Kidney glomerular epithelial cell (primary cell): Measurements from ENCODE around the gene HS3ST5.
A peak's percentile ranks its signal among the peaks of the same experiment; 100 is the strongest.
"Not testable (repeated sequence)": the region's sequence is repeated elsewhere in the genome, so short reads cannot be mapped to it uniquely, and the experiment has no call there.

Experiments
- DNase-seq: peaks from one replicate; lab custom pipeline; 2025; lab: John Stamatoyannopoulos, UW

Gene HS3ST5

GRCh38 chr6:114042267-114043016 lies 300.4 kb downstream of the HS3ST5 start:
- no peak for DNase-seq

GRCh38 chr6:114040871-114041270 lies 302.0 kb downstream of the HS3ST5 start:
- no peak for DNase-seq

GRCh38 chr6:114039841-114040240 lies 303.0 kb downstream of the HS3ST5 start:
- DNase-seq = no peak

GRCh38 chr6:114033606-114034005 lies 309.2 kb downstream of the HS3ST5 start:
- no peak for DNase-seq

GRCh38 chr6:114032721-114033120 lies 310.1 kb downstream of the HS3ST5 start:
- no peak for DNase-seq

- no peak for DNase-seq
Observed at GRCh38 chr6:114030767-114031166, 312.1 kb downstream of the HS3ST5 start.

- DNase-seq = no peak
Observed at GRCh38 chr6:114024746-114025145, 318.1 kb downstream of the HS3ST5 start.

- DNase-seq = no peak
Observed at GRCh38 chr6:114020196-114020595, 322.6 kb downstream of the HS3ST5 start.

GRCh38 chr6:114017146-114017545 lies 325.7 kb downstream of the HS3ST5 start:
- DNase-seq = not testable (repeated sequence)

- DNase-seq = not testable (repeated sequence)
Observed at GRCh38 chr6:114014106-114014505, 328.7 kb downstream of the HS3ST5 start.

- DNase-seq = not testable (repeated sequence)
Observed at GRCh38 chr6:114011486-114011885, 331.3 kb downstream of the HS3ST5 start.

GRCh38 chr6:114010540-114010939 lies 332.3 kb downstream of the HS3ST5 start:
- DNase-seq = no peak

- DNase-seq = no peak
Observed at GRCh38 chr6:114009192-114009591, 333.6 kb downstream of the HS3ST5 start.

GRCh38 chr6:114008331-114008730 lies 334.5 kb downstream of the HS3ST5 start:
- no peak for DNase-seq

GRCh38 chr6:114007516-114007915 lies 335.3 kb downstream of the HS3ST5 start:
- DNase-seq = peak; percentile 8
